ENCODE results near the gene CHRM3.

CHRM3 gene

GRCh38 chr1:239434181-239434580, 47.8 kb downstream of the CHRM3 start:
- Histone ChIP-seq H3K9me2 (replicated peaks; ENCODE audit: control insufficient read depth, low read length) (no peaks in the 10 kb centered on the region), H3F3A (ENCODE audit: control insufficient read depth, insufficient read depth) (no peaks in the 10 kb centered on the region), H3K4me2 (ENCODE audit: low read length) (no peak overlapping the region), H4K20me1 (ENCODE audit: control insufficient read depth, insufficient read depth, low read depth, low read length) (no peaks in the 10 kb centered on the region), H3K4me3 (ENCODE audit: low read length) (no peak overlapping the region), H3K79me2 (ENCODE audit: control insufficient read depth, low read length) (no peaks in the 10 kb centered on the region), H3K27me3 (ENCODE audit: control insufficient read depth, low read length) (no peaks in the 10 kb centered on the region), H3K4me1 (ENCODE audit: control insufficient read depth, low read length) (no peaks in the 10 kb centered on the region), H3K27ac (ENCODE audit: low read depth, low read length) (no peak overlapping the region), H3K9me3 (ENCODE audit: control insufficient read depth, insufficient read depth, low read length) (no peaks in the 10 kb centered on the region), H3K36me3 (ENCODE audit: control insufficient read depth, low read length) (no peaks in the 10 kb centered on the region)
- no peak for TF ChIP-seq CTCF (IDR thresholded peaks at IDR 0.05; ENCODE audit: low read depth, low read length, poor library complexity, severe bottlenecking)
- TF ChIP-seq EZH2phosphoT487 (IDR thresholded peaks at IDR 0.05; ENCODE audit: borderline replicate concordance, low read length): no peak

Data from DOHH2 (cell line).